ENCODE measurements around the gene ADA. TPM values are rescaled to one million over a fixed set of nuclear protein-coding genes. Genes with fewer than 3 reads are reported as not detected.

The ADA gene
- total RNA-seq, 1 donor from 2014 or later, result 67.5 TPM

DNA sequence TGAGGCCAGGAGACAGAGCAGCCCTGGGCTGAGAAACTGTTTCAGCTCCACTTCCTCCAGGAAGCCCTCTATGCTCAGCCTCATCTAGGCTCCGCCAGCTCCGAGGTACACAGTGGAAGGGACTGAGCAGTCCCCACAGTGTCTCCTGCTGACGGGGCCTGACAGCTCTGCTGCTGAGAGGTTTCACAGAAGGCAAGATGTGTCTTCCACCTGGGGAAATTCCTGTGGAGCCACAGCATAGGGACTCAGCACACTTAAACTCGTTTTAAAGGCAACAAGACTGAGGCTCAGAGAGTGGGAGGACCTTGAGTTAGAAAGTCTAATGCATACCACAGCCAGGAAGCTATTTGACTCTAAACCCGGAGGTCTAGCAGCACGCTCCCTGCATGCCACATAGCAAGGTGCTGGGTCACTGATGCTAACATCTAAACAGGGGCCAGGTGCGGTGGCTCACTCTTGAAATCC lies 6.8 kb downstream of the ADA start:
- H3K27me3 ChIP-seq (ENCODE audit: insufficient read depth, low read length), result no peaks in the 10 kb centered on the region
- no peak overlapping the region for H2AFZ ChIP-seq (ENCODE audit: low read depth, low read length)
- Mint-ChIP-seq H3K27me3 (ENCODE audit: low read depth, unreplicated experiment) (no peaks in the 10 kb centered on the region), H3K27ac (ENCODE audit: unreplicated experiment) (peak overlapping the region; percentile 98), H3K4me3 (ENCODE audit: unreplicated experiment) (peak overlapping the region; percentile 35), H3K36me3 (ENCODE audit: low read depth, unreplicated experiment) (peaks cover 3% of the 10 kb centered on the region), H3K9me3 (ENCODE audit: unreplicated experiment) (peaks cover 3% of the 10 kb centered on the region), H3K4me1 (ENCODE audit: low read depth, unreplicated experiment) (peaks cover 53% of the 10 kb centered on the region)
- DNase-seq (ENCODE audit: low read depth) (no peak), FAIRE-seq (no peak)
- H4K20me1 ChIP-seq (ENCODE audit: insufficient read depth, low read length), result no peaks in the 10 kb centered on the region
- no peak overlapping the region for H3K4me2 ChIP-seq (ENCODE audit: low read length)
- H3K27ac ChIP-seq (ENCODE audit: low read depth, low read length), result no peak overlapping the region
- peaks cover 2% of the 10 kb centered on the region for H3K9me3 ChIP-seq (ENCODE audit: insufficient read depth, low read depth, low read length)
- H3K4me1 ChIP-seq (ENCODE audit: insufficient read depth, low read length), result peaks cover 42% of the 10 kb centered on the region
- peak overlapping the region; percentile 54 for H3K9ac ChIP-seq (ENCODE audit: low read length)
- H3K36me3 ChIP-seq (ENCODE audit: insufficient read depth, low read length), result no peaks in the 10 kb centered on the region
- no peak for TF ChIP-seq EZH2 (IDR thresholded peaks at IDR 0.05; ENCODE audit: insufficient read depth, low read length)
- TF ChIP-seq, protein P1, sequence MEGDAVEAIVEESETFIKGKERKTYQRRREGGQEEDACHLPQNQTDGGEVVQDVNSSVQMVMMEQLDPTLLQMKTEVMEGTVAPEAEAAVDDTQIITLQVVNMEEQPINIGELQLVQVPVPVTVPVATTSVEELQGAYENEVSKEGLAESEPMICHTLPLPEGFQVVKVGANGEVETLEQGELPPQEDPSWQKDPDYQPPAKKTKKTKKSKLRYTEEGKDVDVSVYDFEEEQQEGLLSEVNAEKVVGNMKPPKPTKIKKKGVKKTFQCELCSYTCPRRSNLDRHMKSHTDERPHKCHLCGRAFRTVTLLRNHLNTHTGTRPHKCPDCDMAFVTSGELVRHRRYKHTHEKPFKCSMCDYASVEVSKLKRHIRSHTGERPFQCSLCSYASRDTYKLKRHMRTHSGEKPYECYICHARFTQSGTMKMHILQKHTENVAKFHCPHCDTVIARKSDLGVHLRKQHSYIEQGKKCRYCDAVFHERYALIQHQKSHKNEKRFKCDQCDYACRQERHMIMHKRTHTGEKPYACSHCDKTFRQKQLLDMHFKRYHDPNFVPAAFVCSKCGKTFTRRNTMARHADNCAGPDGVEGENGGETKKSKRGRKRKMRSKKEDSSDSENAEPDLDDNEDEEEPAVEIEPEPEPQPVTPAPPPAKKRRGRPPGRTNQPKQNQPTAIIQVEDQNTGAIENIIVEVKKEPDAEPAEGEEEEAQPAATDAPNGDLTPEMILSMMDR (IDR thresholded peaks at IDR 0.05; ENCODE audit: insufficient read depth, low read depth, low read length), result no peak
- H3K4me3 ChIP-seq (ENCODE audit: insufficient read depth, low read depth, low read length), result no peak overlapping the region
- no peaks in the 10 kb centered on the region for H3K79me2 ChIP-seq (ENCODE audit: insufficient read depth, low read length)

DNA sequence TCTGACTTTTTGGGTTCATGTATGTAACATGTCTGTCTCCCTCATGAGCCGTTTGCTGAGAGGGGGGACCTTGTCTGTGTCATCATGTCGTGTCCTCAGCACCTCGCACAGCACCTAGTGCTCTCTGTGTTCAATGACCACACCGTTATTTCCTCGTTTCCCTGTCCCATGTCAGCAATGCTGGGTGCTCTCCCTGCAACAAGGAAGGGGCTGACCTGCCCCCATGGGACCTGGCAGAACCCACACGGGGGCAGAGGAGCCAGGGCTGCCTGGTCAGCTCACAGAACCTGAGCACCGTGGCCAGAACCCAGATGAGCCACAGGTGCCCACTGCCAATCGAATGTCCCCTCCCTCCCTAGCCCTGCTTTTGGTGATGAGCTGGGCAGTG lies 7.3 kb downstream of the ADA start:
- H3K4me2 ChIP-seq (ENCODE audit: low read length), result peak overlapping the region; percentile 78
- no peaks in the 10 kb centered on the region for H3K36me3 ChIP-seq (ENCODE audit: insufficient read depth, low read length)

More for the DNA sequence above, 7.3 kb downstream of the ADA start:
- no peak for TF ChIP-seq EZH2 (IDR thresholded peaks at IDR 0.05; ENCODE audit: insufficient read depth, low read length)
- TF ChIP-seq, protein P1 (IDR thresholded peaks at IDR 0.05; ENCODE audit: insufficient read depth, low read depth, low read length), result no peak
- H3K79me2 ChIP-seq (ENCODE audit: insufficient read depth, low read length), result no peaks in the 10 kb centered on the region
- H3K9ac ChIP-seq (ENCODE audit: low read length), result peak overlapping the region; percentile 54
- Mint-ChIP-seq H3K4me3 (ENCODE audit: unreplicated experiment) (peak overlapping the region; percentile 66), H3K4me1 (ENCODE audit: low read depth, unreplicated experiment) (peaks cover 52% of the 10 kb centered on the region), H3K9me3 (ENCODE audit: unreplicated experiment) (peaks cover 3% of the 10 kb centered on the region), H3K36me3 (ENCODE audit: low read depth, unreplicated experiment) (peaks cover 6% of the 10 kb centered on the region), H3K27ac (ENCODE audit: unreplicated experiment) (peak overlapping the region; percentile 98), H3K27me3 (ENCODE audit: low read depth, unreplicated experiment) (no peaks in the 10 kb centered on the region)
- peaks cover 2% of the 10 kb centered on the region for H3K9me3 ChIP-seq (ENCODE audit: insufficient read depth, low read depth, low read length)
- H4K20me1 ChIP-seq (ENCODE audit: insufficient read depth, low read length), result no peaks in the 10 kb centered on the region
- no peak for FAIRE-seq
- no peaks in the 10 kb centered on the region for H3K27me3 ChIP-seq (ENCODE audit: insufficient read depth, low read length)
- H3K4me3 ChIP-seq (ENCODE audit: insufficient read depth, low read depth, low read length), result no peak overlapping the region
- DNase-seq (ENCODE audit: low read depth), result no peak
- H3K4me1 ChIP-seq (ENCODE audit: insufficient read depth, low read length), result peaks cover 42% of the 10 kb centered on the region
- H2AFZ ChIP-seq (ENCODE audit: low read depth, low read length), result peak overlapping the region; percentile 62
- H3K27ac ChIP-seq (ENCODE audit: low read depth, low read length), result peak overlapping the region; percentile 79
